MV-4-11 (cell line): ENCODE measurements around the gene ELL2.
A peak's percentile ranks its signal among the peaks of the same experiment; 100 is the strongest.

Experiments used
- DNase-seq: peaks from one replicate; lab custom pipeline; 2025; lab: John Stamatoyannopoulos, UW

ELL2 gene

GRCh38 chr5:95983080-95983479, 21.4 kb upstream of the ELL2 start:
- DNase-seq, result no peak

- DNase-seq, result no peak
Observed at GRCh38 chr5:95976606-95977005, 15.0 kb upstream of the ELL2 start.

- DNase-seq, result no peak
Observed at GRCh38 chr5:95975703-95976102, 14.1 kb upstream of the ELL2 start.

GRCh38 chr5:95973793-95974325, 12.2 kb upstream of the ELL2 start:
- peak; percentile 78 for DNase-seq

- DNase-seq, result no peak
Observed at GRCh38 chr5:95972196-95972595, 10.5 kb upstream of the ELL2 start.

GRCh38 chr5:95970359-95970704, 8.7 kb upstream of the ELL2 start:
- no peak for DNase-seq

- peak; percentile 79 for DNase-seq
Observed at GRCh38 chr5:95969651-95970358, 8.2 kb upstream of the ELL2 start.

GRCh38 chr5:95969055-95969454, 7.4 kb upstream of the ELL2 start:
- DNase-seq, result no peak

- DNase-seq, result no peak
Observed at GRCh38 chr5:95967236-95967635, 5.6 kb upstream of the ELL2 start.

- no peak for DNase-seq
Observed at GRCh38 chr5:95966005-95966404, 4.4 kb upstream of the ELL2 start.

- DNase-seq, result no peak
Observed at GRCh38 chr5:95963650-95964410, 2.2 kb upstream of the ELL2 start.

GRCh38 chr5:95962785-95963184, 1.1 kb upstream of the ELL2 start:
- DNase-seq, result no peak

GRCh38 chr5:95962475-95962773, 773 bp upstream of the ELL2 start:
- DNase-seq, result no peak

GRCh38 chr5:95960667-95961616, 709 bp downstream of the ELL2 start:
- DNase-seq, result peak; percentile 63

GRCh38 chr5:95959888-95960666, 1.6 kb downstream of the ELL2 start:
- DNase-seq, result no peak

GRCh38 chr5:95959051-95959887, 2.4 kb downstream of the ELL2 start:
- no peak for DNase-seq

GRCh38 chr5:95958310-95959014, 3.2 kb downstream of the ELL2 start:
- no peak for DNase-seq

- peak; percentile 7 for DNase-seq
Observed at GRCh38 chr5:95957561-95958203, 4.0 kb downstream of the ELL2 start.

- no peak for DNase-seq
Observed at GRCh38 chr5:95956900-95957293, 4.8 kb downstream of the ELL2 start.
